GM19455 (cell line): ENCODE results near the gene SH3BP5.

Experiments
- ATAC-seq: cut with Tn5 transposase; IDR thresholded peaks from one replicate; pipeline ENCODE4 v1.9.1; 2021; ENCODE audit not compliant: unreplicated experiment

SH3BP5 gene

DNA sequence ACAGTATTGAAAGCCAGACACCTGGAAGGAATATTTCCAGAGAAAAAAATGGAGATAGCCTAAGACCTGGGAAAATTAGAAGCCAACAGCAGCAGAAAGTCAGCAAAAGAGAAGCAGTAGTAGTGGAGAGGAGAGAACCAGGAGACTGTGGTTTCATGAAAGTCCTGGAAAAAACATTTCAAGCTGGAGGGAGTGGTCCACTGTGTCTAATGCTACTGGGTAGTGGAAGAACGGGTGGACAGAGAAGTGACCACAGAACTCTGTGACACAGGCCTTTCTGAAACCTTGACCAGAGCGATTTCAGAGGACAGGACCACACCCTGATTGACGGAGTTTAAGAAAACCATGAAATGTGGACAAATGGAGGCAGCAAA, 15.3 kb upstream of the SH3BP5 start:
- no peak for ATAC-seq

DNA sequence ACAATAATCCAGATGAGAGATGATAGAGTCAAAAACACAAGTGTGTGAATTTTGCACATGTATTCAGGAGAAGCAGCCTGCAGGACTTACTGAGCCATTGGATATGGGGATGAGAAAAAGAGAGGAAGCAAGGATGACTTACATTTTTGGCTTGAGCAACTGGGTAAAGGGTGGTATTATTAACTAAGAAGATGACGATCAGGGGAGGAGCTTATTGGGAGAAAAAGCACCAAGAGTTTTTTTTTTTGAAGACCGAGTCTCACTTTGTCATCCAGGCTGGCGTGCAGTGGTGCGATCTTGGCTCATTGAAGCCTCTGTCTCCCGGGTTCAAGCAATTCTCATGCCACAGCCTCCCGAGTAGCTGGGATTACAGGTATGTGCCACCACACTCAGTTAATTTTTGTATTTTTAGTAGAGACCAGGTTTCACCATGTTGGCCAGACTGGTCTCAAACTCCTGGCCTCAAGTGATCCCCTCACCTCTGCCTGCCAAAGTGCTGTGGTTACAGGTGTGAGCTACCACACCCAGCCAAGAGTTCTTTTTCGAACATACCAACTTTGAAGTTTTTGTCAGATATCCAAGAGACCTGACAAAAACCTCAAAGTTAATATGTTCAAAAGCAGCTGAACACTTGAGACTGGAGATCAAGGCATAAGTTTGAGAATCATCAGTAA, 14.8 kb upstream of the SH3BP5 start:
- ATAC-seq: no peak

GRCh38 chr3:15346516-15346915, 14.1 kb upstream of the SH3BP5 start:
- ATAC-seq: no peak

- ATAC-seq: peak; percentile 90
Observed at GRCh38 chr3:15345608-15346137, 13.3 kb upstream of the SH3BP5 start.

DNA sequence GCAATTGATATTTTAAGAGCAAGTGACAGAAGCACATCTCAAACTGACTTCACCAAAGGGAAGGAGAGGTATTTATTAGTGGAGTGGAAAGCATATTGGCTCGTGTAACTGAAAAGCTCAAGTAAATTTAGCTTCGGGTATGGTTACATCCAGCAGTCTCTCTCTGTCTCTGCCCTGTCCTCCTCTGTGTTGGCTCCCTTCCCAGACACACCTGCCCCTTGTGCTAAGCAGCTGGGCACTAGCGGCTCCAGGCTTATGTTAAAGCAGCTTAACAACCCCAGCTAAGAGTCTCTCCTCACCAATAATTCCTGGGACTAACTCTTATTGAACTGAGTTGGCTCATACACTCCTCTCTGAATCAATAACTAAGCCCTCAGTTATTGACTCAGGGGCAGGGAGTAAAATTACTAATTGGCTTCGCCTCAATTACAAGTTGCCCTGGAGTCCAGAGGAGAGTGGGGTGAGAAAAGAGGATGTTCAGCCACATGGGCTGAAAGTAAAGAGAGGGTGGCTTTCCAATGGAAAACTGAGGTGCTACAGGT, 12.8 kb upstream of the SH3BP5 start:
- peak; percentile 12 for ATAC-seq

DNA sequence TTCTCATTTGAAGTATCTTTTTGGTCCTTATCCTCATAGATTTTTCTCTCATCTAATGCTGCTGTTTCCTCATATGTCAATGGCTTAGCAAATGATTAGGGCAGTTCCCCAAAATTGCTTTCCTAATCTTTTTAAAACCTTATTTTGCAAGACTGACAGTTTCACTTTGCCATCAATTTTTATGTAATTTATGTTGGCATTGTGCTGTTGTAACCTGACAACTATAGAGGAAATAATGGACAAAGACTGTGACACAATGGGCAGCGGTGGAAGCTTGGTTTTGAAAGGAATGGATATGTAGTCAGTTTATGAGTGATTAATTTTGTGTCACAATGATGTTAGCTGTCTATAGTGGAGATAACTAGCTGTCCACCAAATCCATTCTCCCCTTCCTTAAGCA, 10.6 kb upstream of the SH3BP5 start:
- ATAC-seq: no peak

DNA sequence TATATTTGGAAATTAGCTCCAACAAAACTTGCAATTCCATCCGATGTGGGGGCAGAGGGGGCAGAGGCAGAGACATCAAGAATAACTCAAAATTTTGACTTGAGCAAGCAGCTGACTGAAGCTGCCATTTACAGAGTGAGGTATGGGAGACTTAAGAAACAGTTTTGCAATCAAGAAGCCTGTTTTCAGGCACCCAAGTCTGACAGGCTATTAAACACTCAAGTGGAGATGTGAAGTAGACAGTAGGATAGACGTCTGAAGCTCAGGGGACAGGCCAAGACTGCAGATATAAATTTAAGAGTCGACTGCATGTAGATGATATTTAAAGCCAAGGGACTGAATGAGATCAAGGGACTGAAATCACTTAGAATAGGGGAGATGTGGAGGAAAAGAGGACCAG, 9.9 kb upstream of the SH3BP5 start:
- no peak for ATAC-seq

GRCh38 chr3:15341030-15341726, 8.8 kb upstream of the SH3BP5 start:
- ATAC-seq: no peak

GRCh38 chr3:15339786-15340215, 7.4 kb upstream of the SH3BP5 start:
- no peak for ATAC-seq

- no peak for ATAC-seq
Observed at GRCh38 chr3:15339001-15339400, 6.6 kb upstream of the SH3BP5 start.

- no peak for ATAC-seq
Observed at GRCh38 chr3:15337963-15338362, 5.6 kb upstream of the SH3BP5 start.

GRCh38 chr3:15336057-15336456, 3.7 kb upstream of the SH3BP5 start:
- no peak for ATAC-seq

DNA sequence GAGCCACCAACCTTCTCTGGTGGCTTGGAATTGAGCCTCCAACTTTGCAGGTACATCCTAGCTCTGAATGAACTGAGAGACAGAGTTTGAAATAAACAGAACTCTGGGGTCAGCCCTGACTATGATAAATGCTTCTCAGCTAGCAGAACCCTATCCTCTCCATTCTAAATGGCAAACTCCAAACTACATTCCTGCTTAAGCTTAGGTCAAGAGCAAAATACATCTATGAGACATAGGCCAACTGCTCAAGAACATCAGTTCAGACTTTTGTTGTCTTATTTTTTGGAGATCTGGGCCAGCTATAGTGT, 1.5 kb upstream of the SH3BP5 start:
- ATAC-seq: no peak

DNA sequence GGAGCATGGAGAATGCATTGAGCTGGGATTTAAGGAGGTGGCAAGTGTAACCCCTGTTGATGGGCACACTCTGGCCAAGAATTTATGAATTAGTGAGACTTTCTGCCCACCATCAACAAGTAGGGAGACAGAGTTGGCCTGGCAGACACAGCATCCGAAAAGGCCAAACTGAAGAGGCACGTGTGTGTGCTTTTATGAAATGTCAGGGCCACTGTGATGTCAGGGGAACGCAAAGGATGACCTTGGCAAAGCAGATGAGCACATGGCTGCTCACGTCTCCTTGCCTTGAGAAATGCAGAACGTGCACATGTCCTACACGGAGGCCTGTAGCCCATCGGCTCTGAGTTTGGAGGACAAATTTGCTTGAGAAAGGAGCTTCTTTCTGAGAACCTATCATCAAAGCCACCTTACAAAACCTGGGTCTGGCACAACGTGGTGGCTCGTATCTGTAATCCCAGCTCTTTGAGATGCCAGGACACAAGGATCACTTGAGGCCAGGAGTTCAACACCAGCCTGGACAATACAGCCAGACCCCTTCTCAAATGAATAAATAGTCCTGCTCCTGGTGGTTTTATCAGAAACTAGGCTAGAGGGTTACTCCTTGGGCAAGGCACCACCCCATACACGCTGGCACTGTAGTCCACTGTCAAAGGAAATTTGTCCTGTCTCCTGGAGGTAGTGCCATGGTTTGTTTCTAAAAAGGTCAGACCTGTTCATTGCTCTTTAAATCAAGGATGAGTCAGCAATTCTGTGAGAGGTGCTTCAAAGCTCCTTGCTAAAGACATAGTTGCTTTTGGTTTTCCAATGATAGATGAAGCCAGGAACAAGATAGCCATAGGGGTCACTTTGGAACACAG, 941 bp upstream of the SH3BP5 start:
- no peak for ATAC-seq

DNA sequence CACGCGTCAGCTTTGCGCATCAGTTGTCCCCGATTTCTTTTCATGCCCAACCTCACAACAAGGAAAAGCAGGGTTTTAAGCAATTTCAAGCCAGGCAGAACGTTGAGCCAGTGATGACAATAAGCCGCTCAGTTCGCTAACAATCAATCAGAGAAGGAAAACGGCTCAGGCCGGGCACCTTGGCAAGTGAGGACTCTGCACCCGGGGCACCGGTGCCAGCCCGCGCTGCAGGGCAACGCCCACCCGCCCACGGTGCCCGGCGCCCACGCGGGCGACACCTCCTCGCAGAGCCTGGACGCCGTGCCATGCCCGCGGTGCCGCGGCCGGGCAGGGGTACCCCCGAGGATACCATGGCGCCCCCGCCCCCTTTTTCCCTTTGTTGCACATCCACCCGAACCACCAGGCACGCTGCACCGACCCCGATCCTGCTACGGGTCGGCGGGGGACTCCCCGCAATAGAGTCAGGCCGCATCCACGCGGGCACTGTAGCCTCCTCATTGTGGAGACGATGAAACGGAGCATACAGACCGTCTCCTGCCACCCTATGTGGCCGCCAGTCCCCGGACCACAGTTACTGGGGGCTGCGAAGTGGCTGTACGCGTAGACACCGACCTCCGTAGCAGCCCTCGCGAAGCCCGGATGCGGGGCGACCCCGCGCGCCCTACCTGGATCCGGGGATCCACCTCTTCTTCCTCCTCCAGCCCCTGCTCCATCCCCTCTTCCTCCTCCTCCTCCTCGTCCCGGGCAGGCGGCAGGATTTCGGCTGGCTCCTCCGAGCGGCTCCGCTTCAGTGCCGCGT, 581 bp downstream of the SH3BP5 start:
- peak; percentile 37 for ATAC-seq

DNA sequence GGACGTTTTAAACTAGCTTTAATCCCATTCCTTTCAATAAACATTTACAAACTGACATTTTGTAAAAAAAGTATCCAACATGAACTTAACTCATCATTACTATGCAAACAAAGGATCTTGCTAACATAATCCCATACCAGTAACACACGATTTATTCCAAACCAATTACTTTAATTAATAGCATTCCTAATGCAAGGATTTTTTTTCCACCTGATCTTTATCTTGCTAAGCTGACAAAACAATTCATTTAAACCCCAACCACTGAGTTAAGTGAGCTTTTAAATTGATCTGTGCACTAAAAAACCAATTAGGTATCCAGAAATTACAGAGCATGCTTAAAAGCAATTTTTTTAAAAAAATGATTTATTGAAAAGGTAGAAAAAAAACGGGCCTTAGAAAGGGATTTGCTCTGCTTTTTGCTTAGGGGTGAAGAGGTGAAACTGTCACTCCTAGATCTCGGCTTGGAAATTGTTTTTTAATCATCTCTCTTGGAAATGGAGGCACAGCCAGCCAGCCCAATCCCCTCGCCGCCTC, 1.2 kb downstream of the SH3BP5 start:
- no peak for ATAC-seq

DNA sequence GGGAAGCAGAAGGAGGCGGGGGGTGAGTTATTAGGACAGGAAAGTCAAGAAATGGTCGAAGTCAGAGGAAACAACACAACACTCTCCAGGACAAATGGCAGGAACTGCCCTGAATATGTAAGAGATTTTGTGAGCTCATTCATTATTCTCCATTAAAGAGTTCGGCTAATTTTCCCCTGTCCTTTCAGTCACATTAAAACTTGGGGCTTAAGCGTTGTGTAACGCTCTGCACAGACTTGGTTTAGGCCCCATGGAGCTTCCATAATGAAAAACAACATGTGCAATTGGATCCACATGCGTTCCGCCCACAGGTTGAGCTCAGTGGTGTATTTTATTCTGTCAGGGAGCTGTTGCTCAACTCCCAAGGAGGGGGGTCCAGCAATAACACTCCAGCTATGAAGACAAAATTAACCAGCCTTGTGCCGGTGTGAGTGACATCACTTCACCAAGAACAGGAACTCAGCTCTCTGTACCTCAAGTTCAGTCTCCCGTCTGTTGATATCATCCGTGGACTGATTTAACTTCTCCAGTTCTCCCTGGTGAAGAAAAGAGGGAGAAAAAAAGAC, 2.3 kb downstream of the SH3BP5 start:
- no peak for ATAC-seq

- ATAC-seq: no peak
Observed at GRCh38 chr3:15329046-15330005, 3.1 kb downstream of the SH3BP5 start.

- ATAC-seq: no peak
Observed at GRCh38 chr3:15327941-15328340, 4.4 kb downstream of the SH3BP5 start.
